ENCODE data around the gene PTGFRN. TPM values are rescaled to one million over a fixed set of nuclear protein-coding genes. Genes with fewer than 3 reads are reported as not detected.

PTGFRN gene
- total RNA-seq, 4 donors from 2014 or later, result 64.5 to 92.0 (median 83.9) TPM

GRCh38 chr1:116918714-116919357 lies 9.1 kb downstream of the PTGFRN start:
- 62% methylated on average over 5 of the region's 5 CpGs for WGBS
- Histone ChIP-seq H3K27ac (no peak overlapping the region), H3K27me3 (no peaks in the 10 kb centered on the region), H3K4me3 (no peak overlapping the region), H3K4me1 (peaks cover 75% of the 10 kb centered on the region), H3K9me3 (no peaks in the 10 kb centered on the region), H3K36me3 (no peaks in the 10 kb centered on the region)
- TF ChIP-seq CTCF (IDR thresholded peaks at IDR 0.05) (no peak), POLR2AphosphoS5 (IDR thresholded peaks at IDR 0.05) (no peak), POLR2A (IDR thresholded peaks at IDR 0.05) (no peak), EP300 (IDR thresholded peaks at IDR 0.05) (no peak)
- DNase-seq (ENCODE audit: low spot score in 2 of 2), result no peak

GRCh38 chr1:116919802-116920201 lies 10.1 kb downstream of the PTGFRN start:
- Histone ChIP-seq H3K27ac (no peak overlapping the region), H3K27me3 (no peaks in the 10 kb centered on the region), H3K9me3 (no peaks in the 10 kb centered on the region), H3K4me1 (peaks cover 68% of the 10 kb centered on the region), H3K36me3 (no peaks in the 10 kb centered on the region), H3K4me3 (no peak overlapping the region)
- TF ChIP-seq EP300 (IDR thresholded peaks at IDR 0.05) (no peak), POLR2A (IDR thresholded peaks at IDR 0.05) (no peak), CTCF (IDR thresholded peaks at IDR 0.05) (no peak), POLR2AphosphoS5 (IDR thresholded peaks at IDR 0.05) (no peak)
- 75% methylated on average over 2 of the region's 2 CpGs for WGBS
- DNase-seq (ENCODE audit: low spot score in 2 of 2), result no peak

DNA sequence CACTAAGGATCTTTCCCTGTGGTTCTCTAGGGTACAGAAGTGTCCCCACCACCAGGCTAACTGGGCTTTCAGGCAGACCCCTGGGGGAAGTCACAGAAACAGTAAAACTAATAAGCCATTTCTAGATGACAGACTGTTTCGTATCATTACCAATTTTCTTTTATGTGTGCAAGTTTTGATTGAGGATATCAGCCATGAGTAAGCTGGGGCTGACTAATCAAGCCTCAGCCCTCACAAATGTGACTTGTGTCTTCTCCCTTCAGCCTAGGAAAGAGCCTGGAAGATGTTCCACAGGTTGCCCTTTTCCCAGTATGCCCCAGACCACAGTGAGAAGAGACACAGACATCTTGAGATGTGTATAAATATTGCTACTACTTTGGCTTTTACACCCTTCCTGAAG lies 10.5 kb downstream of the PTGFRN start:
- Histone ChIP-seq H3K4me3 (no peak overlapping the region), H3K4me1 (peaks cover 64% of the 10 kb centered on the region), H3K27ac (no peak overlapping the region), H3K27me3 (no peaks in the 10 kb centered on the region), H3K36me3 (no peaks in the 10 kb centered on the region), H3K9me3 (no peaks in the 10 kb centered on the region)
- TF ChIP-seq EP300 (IDR thresholded peaks at IDR 0.05), result no peak
- TF ChIP-seq CTCF (IDR thresholded peaks at IDR 0.05), result no peak
- no peak for TF ChIP-seq POLR2AphosphoS5 (IDR thresholded peaks at IDR 0.05)
- TF ChIP-seq POLR2A (IDR thresholded peaks at IDR 0.05), result no peak
- WGBS, result 75% methylated on average over 1 of the region's 1 CpG
- no peak for DNase-seq (ENCODE audit: low spot score in 2 of 2)

DNA sequence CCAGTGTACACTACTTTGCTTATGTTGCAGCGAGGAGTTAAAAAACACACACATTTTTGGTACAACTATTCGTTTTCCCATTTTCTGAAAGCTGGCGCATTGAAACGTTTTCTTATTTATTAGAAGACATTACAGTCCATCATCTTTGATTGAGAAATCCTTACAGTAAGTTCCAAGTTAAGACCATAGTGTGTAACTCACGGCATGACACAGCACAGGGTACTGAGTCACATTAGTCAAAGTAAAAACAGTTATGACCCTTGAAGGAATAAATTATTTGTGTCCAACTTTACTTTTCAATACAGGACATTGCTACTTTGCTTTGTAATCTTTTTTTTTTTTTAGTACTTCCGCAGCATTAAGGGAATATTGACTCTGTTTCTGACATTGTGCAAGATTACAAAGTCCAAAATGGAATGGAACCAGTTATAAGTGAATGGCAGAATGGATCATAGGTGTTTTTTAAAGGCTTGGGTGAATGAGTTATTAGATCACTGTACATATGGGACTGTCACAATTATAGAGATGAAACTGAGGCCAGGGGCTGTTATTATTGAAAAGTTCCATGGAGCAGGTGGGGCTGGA lies 11.7 kb downstream of the PTGFRN start:
- WGBS, result 82% methylated on average over 6 of the region's 6 CpGs
- no peak overlapping the region for H3K4me3 ChIP-seq
- no peak overlapping the region for H3K27ac ChIP-seq
- no peaks in the 10 kb centered on the region for H3K9me3 ChIP-seq
- H3K27me3 ChIP-seq, result no peaks in the 10 kb centered on the region
- H3K4me1 ChIP-seq, result peaks cover 52% of the 10 kb centered on the region
- TF ChIP-seq CTCF (IDR thresholded peaks at IDR 0.05) (no peak), POLR2A (IDR thresholded peaks at IDR 0.05) (no peak), EP300 (IDR thresholded peaks at IDR 0.05) (no peak), POLR2AphosphoS5 (IDR thresholded peaks at IDR 0.05) (no peak)
- H3K36me3 ChIP-seq, result no peaks in the 10 kb centered on the region
- DNase-seq (ENCODE audit: low spot score in 2 of 2), result no peak

GRCh38 chr1:116921937-116922336 lies 12.2 kb downstream of the PTGFRN start:
- Histone ChIP-seq H3K36me3 (no peaks in the 10 kb centered on the region), H3K27me3 (no peaks in the 10 kb centered on the region), H3K4me1 (peaks cover 46% of the 10 kb centered on the region), H3K9me3 (no peaks in the 10 kb centered on the region), H3K4me3 (no peak overlapping the region), H3K27ac (no peak overlapping the region)
- no peak for DNase-seq (ENCODE audit: low spot score in 2 of 2)
- TF ChIP-seq EP300 (IDR thresholded peaks at IDR 0.05) (no peak), POLR2AphosphoS5 (IDR thresholded peaks at IDR 0.05) (no peak)
- 85% methylated on average over 5 of the region's 5 CpGs for WGBS
